Astrocyte (in vitro differentiated cells and primary cell): ENCODE results near the gene GMNN.

Experiments used
- CTCF ChIP-seq: IDR thresholded peaks from 2 replicates; pipeline ENCODE4 v1.5.1; 2011; ENCODE audit warnings: low read depth, mild to moderate bottlenecking, inconsistent platforms, low read length, moderate library complexity; ENCODE audit not compliant: insufficient read depth
- EZH2 ChIP-seq: IDR thresholded peaks from 2 replicates; pipeline ENCODE4 v1.6.1; 2012; ENCODE audit warnings: mild to moderate bottlenecking, low read length, inconsistent platforms; ENCODE audit not compliant: insufficient read depth

DNA sequence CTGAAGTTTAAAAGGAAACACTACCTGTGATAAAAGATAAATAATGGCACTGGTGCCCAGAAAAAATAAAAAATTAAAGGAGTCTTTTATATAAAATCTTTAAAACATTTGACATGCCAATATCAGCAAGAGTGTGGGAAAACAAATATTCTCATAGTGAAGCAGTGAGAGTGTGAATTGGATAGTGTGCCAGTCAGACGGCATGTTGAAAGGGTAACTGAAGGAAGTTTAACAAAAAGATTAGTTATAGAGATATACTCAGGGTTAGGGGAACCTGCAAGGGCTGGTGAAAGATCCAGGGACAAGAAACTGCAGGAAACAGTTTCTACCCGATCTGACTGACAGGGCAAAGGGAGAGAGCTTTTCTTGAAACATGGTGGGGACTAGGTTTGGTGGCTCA lies 22.2 kb upstream of the GMNN start:
- TF ChIP-seq CTCF = no peak
- TF ChIP-seq EZH2 = no peak
